Fibroblast of skin of back (primary cell): ENCODE measurements around the gene HTR6.

Experiments used
- DNase-seq: peaks from one replicate; pipeline ENCODE4 v3.0.0-alpha.2; 2013

The HTR6 gene

DNA sequence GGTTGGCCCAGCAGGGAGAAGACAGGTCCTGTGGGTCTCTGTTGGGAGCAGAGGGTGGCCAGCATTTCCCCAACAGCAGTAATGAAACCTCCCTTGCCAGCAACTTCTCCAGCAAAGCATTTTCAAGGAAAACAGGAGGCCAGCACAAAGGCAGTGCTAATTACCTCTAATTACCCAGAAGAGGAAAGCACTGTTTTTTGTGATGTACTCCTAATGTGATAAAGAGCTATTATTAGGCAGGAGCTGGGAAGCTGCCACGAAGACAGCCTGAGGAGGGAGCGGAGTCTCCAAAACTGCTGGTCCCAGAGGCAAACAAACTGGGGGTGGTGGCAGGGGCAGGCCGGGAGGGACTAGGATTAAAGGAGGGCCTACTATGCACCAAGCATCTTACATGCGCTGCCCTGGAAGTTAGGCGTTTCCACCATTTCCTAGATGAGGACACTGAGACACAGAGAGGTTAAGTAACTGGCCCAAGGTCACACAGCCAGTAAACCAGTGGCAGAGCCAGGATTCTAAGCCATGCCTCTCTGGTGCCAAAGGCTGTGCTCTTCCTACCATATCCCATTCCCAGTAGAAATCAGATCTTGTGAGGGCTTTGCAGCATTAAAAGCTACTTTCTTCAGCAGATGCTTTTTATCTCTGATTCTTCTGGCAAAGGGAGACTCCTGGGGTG lies 24.5 kb downstream of the HTR6 start:
- DNase-seq, result no peak

- DNase-seq, result no peak
These were observed 25.2 kb downstream of the HTR6 start for GRCh38 chr1:19689856-19690255.

DNA sequence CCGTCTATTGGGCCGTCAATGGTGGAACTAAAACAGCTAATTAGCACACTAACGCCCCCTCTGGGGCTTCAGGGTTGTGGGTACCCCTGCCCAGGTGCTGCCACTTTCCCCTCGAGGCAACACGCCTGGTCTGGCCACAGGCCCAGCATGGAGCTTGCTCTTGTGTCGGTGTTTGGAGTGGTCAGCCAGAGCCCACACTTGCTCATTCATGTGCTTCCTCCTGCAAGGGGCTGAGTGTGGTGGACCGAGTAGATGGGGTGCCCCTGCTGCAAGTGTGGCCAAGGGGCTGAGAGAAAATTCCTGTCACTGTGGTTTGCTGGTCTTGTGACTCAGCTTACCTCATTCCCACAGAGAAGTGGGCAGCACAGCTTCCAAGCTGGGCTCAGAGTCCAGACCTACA lies 25.7 kb downstream of the HTR6 start:
- DNase-seq, result no peak

- DNase-seq, result no peak
These were observed 29.6 kb downstream of the HTR6 start for GRCh38 chr1:19694298-19694697.

DNA sequence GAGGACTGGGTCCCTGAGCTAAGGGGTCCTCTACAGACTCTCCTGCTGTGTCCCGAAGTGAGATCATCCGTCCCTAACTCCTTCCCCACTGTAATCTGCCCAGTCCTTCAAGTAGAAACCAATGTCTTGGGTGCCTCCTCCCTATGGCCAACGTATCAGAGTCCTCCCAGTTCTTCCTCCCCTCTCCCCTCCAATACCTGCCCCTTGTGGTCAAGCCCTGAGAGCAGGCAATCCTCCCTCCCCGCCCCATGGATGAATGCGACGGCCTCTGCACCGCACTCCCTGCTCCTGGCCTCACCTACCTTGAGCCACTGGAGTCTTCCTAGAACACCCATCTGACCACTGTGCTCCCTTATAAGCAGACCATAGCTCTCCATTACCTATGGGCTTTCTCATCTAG lies 31.1 kb downstream of the HTR6 start:
- no peak for DNase-seq

DNA sequence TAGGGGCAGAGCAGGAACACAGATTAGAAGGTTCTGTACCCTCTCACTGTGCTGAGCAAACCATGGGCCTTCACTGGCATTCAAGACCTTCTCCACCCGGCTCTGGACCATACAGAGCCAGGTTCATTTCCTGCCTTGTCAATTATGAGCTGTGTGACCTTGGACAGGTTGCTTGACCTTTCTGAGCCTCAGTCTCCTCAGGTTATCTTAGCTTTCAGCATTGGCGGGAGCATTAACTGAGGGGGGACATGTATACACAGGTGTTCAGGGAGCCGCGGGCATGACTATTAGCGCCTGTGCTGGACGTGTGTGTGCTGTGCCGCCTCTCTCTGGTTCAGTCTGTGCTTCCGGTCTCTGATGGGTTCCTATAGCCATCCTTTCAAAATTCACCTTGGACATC lies 32.1 kb downstream of the HTR6 start:
- DNase-seq, result no peak

DNA sequence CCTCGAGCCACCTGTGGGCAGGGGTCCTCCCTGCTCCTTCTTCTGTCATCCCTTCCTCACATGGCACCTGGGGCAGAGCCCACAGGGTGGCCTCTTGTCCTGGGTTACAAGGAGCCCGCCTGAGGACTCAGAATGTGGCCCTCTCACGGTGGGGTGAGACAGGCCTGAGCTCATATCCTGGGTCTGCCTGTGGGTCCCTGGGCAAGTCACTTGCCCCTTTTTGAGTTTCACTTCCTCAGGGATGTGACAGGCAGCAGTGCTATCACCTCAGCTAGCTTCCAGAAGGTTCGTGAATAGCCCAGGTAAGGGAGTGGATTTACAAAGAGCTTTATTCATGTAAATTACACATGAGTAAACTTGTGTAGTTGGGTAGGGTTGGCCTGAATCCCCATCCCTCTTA lies 33.5 kb downstream of the HTR6 start:
- no peak for DNase-seq

DNA sequence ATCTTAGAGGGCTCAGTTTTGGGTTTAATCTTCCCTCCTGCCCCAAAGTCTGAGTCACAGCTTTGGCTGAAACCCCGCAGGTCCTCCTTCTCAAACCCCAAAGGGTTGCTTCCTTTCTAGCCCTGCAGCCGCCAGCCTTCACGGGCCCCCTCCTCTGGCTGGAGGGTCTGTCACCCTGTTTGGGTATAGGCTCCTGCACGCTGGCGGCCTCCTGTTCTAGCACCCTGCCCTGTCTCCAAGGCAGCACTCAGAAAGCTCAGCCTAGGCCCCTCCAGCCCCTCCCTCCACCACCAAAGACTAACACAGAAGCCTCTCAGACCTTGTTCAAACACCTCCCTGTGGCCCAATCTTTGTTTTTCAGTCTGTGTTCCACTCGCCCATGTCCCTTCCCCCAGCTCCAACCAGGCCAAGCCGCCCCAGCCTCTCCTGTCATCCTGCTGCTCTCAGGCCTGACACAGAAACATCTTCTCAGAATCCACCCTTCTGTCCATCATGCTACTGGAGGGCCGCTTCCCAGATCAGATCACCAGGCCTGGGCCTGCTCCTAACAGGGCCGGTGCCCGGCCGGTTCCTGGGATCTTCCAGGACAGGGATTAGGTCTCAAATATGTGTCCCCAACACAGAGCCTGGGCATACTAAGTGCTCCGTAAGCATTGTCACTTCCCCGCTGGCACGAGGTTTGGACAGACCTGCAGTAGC lies 35.6 kb downstream of the HTR6 start:
- DNase-seq, result no peak

DNA sequence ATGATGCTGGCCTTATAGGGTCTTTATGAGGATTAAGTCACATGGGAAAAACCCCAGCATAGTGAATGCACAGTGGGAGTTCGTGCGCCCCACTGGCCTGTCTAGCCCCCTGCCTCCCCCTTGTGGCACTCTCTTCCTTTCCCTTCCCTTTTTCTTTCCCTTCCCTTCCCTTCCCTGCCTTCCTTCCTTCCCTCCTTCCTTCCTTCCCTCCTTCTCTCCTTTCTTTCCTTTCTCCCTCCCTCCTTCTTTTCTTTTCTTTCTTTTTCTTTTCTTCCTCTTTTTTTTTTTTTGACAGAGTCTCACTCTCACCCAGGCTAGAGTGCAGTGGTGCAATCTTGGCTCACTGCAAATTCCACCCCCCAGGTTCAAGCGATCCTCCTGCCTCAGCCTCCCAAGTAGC lies 38.6 kb downstream of the HTR6 start:
- no peak for DNase-seq

DNA sequence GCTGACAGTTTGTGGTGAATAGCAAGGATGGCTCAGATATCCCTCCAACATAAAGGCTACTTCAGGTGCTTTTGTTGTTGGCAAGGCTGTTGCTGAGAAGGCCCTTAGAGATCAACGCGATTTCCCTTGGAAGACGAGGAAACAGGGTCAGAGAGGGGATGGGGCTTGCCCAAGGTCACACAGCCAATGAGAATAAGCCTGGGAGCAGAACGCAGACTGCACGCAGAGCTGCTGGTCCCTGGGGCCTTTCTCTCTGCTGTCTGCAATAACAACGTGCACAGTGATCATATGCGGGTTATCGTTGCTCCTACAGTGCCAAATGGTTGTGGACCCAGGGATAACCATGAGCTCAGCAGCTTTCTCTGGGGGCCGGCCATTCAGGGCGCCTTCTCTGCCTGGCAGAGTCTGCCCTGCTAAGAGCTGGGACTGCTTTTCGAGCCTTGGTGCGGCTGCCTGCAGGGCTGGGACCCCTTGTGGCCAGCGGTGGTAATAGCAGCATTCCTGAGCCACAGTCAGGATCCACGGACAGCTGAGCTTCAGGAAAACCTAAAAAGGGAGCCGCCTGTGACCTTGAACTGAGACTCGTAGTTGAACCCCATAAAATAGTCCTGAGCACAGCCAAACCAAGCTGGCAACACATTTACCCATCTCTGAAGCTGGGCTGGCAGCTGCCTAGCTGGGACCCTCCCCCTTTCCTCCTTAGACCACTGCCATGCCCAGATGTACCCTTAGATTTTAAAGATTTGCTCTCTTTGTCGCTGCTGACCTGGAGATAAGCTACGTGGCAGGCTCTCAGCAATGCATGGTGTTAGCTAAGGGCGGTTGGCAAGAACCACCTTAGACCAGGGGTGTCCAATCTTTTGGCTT lies 39.8 kb downstream of the HTR6 start:
- DNase-seq, result peak; percentile 61

DNA sequence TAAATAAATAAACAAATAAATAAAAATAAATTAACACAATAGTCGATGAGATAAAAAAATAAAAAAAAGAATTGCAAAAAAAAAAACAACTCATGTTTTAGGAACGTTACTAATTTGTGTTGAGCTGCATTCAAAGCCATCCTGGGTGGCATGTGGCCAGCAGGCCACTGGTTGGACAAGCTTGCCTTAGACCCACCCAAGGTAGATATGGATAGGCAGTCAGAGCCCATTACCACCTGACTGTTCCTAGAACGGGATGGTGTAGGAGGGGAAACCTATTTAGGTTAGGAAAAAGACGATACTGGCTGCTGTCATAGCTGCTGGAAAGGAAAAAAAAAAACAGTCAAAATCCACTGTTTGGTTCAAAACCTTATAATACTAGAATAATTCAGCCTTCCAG lies 40.8 kb downstream of the HTR6 start:
- no peak for DNase-seq

DNA sequence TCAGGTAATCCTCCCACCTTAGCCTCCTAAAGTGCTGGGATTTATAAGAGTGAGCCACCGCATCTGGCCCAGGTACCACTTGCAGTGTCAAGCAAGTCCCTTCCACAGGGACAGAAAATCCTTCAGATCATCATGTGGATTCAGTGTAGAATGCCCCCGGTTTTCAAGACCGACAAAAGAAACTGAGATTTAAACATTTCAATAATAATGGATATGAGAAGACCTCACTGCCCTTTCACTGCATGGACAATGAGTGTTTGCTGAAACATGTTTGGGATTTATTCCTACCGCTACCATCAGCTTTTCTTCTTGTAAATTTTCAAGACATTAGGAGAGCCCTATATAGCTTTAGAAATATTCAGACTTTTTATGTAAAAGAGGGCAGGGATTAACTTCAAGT lies 41.5 kb downstream of the HTR6 start:
- DNase-seq, result no peak

- DNase-seq, result no peak
These were observed 44.0 kb downstream of the HTR6 start for GRCh38 chr1:19708567-19709110.

DNA sequence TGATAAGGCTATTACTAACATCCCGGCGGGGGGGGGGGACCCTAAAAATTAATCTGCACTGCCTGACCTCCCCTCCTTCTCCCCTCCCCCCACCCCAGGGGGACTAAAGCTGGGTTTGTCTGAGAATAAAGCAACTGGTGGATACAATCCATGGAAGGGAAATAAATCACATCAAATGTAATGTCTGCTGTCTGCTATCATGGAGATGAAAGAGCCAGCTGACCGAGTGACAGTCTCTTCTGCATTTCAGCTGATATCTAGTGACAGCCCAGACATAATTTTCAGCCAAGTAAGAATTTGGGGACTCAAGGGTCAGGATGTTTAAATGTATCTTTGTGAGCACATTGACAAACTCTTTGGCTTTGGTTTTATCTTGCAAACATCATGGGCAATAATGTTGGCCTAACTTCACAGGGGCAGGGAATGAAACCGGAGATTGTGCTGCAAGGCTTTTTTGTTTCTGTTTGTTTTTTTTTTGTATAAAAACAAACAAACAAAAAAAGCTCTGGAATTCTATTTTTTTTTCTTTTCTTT lies 44.7 kb downstream of the HTR6 start:
- DNase-seq, result no peak

DNA sequence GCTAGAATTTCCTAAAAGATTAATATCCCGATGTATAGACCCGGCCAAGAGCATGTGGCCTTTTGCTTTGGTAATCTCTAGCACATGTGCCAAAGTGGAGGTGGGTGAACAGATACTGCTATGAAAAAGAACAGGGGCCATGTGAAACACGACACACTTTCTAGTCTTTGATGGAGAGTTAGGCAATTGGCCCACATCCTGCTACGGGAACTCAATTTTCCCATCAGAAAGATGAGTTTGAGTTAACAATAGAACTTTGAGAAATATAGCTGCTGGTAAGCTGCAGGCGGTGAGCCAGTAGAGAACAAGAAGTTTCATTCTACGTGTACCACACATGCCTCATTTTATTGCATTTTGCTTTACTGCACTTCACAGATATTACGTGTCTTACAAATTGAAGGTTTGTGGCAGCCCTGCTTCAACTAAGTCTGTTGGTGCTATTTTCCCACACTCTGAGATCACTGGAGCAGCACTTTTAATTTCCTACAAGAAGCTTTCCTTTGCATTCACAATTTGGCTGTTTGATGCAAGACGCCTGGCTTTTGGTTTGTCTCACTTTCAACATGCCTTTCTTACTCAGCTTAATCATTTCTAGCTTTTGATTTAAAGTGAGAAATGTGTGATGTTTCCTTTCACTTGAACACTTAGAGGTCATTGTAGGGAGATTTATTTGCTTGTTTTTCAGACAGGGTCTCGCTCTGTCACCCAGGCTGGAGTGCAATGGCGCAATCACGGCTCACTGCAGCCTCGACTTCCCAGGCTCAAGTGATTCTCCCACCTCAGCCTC lies 46.3 kb downstream of the HTR6 start:
- DNase-seq, result no peak

DNA sequence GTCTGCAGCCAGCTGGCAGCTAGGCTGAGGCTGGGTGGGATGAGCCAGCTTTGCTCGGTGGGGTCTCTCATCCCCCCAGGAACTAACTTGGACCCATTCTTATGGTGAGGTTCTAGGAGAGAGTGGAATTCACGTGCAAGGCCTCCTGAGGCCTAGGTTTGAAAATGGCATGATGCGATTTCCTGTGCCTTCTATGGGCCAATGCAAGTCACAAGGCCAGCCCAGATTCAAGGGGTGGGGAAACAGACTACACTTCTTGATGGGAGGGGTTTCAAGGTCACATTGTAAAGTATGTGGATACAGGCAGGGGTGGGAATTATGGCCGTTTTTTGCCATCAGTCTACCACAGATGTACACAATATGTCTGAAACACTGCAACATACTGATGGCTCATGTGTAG lies 48.3 kb downstream of the HTR6 start:
- DNase-seq, result no peak

- DNase-seq, result peak; percentile 94
These were observed 50.9 kb downstream of the HTR6 start for GRCh38 chr1:19715334-19716203.

GRCh38 chr1:19717467-19717866 lies 52.8 kb downstream of the HTR6 start:
- no peak for DNase-seq

DNA sequence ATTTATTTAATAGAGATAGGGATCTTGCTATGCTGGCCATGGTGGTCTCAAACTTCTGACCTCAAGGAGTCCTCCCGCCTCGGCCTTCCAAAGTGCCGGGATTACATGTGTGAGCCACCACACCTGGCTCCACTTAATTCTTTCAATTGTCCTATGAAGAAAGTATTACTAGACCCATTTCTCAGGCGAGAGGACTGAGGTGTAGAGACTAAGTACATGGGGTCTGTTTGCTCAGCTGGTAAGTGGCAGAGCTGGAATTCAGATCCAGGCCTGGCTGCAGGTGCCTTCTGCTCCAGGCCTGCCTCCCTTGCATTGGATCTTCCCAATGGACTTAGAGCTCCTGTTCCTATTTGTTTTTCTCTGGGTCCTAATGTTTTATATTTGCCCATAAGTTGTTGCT lies 55.5 kb downstream of the HTR6 start:
- no peak for DNase-seq

GRCh38 chr1:19720973-19721372 lies 56.3 kb downstream of the HTR6 start:
- no peak for DNase-seq

DNA sequence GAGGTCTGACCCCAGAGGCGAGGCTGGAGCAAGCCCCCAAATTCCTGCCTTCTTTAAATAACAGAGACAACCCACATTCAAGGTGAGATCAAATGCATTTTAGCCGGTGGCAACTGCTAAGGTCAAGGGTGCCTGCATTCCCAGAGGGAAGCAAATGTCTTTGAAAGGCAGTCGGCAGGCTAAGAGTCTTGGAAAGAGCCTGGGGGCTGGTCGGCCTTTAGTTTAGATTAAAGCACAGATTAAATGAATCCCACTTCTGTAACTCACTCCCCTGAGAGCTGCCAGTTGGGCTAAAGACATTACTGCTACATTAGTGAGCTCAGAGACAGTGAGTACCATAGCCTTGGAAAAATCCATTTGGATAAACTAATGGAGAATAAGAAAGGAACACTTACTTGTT lies 59.2 kb downstream of the HTR6 start:
- no peak for DNase-seq
